Myocyte (in vitro differentiated cells): ENCODE data around the gene RASA3. TPM values are rescaled to one million over a fixed set of nuclear protein-coding genes. Genes with fewer than 3 reads are reported as not detected.
A peak's percentile ranks its signal among the peaks of the same experiment; 100 is the strongest.

Experiments used
- DNase-seq: peaks from one replicate; pipeline ENCODE4 v3.0.0-alpha.2; 2012; ENCODE audit warnings: low read depth
- total RNA-seq: library from RNA; depleted of rRNA; stranded (reverse); fragments of >200 nt; gene quantifications from 2 replicates; pipeline ENCODE4 v1.2.3, GENCODE V29; 2014

RASA3 gene
- total RNA-seq, 1 donor from 2014 or later, result 36.0 TPM

GRCh38 chr13:114011226-114011625 is 121.2 kb downstream of the RASA3 start:
- DNase-seq, result no peak

GRCh38 chr13:114010401-114011101 is 121.9 kb downstream of the RASA3 start:
- no peak for DNase-seq

- DNase-seq, result no peak
Observed at GRCh38 chr13:114009590-114010400, 122.6 kb downstream of the RASA3 start.

- no peak for DNase-seq
Observed at GRCh38 chr13:114008964-114009589, 123.3 kb downstream of the RASA3 start.

GRCh38 chr13:114007566-114007965 is 124.9 kb downstream of the RASA3 start:
- DNase-seq, result no peak

GRCh38 chr13:114005206-114005724 is 127.2 kb downstream of the RASA3 start:
- no peak for DNase-seq

- DNase-seq, result no peak
Observed at GRCh38 chr13:114004420-114005205, 127.8 kb downstream of the RASA3 start.

- no peak for DNase-seq
Observed at GRCh38 chr13:114002771-114003321, 129.6 kb downstream of the RASA3 start.

GRCh38 chr13:114002009-114002544 is 130.3 kb downstream of the RASA3 start:
- DNase-seq, result no peak

- DNase-seq, result no peak
Observed at GRCh38 chr13:114001331-114002008, 131.0 kb downstream of the RASA3 start.

- no peak for DNase-seq
Observed at GRCh38 chr13:114000151-114001040, 132.0 kb downstream of the RASA3 start.

- no peak for DNase-seq
Observed at GRCh38 chr13:113999618-113999910, 132.9 kb downstream of the RASA3 start.

- DNase-seq, result no peak
Observed at GRCh38 chr13:113998781-113999617, 133.4 kb downstream of the RASA3 start.

GRCh38 chr13:113997845-113998751 is 134.3 kb downstream of the RASA3 start:
- DNase-seq, result peak; percentile 87

- no peak for DNase-seq
Observed at GRCh38 chr13:113996912-113997745, 135.3 kb downstream of the RASA3 start.
